GM20000 (cell line): ENCODE data around the gene HOXB5.

Experiments
- DNase-seq: peaks from one replicate; pipeline ENCODE4 v3.0.0; 2012; ENCODE audit warnings: low spot score
- CTCF ChIP-seq: IDR thresholded peaks from 2 replicates; pipeline ENCODE4 v1.5.1; 2012; ENCODE audit warnings: mild to moderate bottlenecking, control low read depth; ENCODE audit errors: extremely low read depth, missing control alignments

Gene HOXB5

DNA sequence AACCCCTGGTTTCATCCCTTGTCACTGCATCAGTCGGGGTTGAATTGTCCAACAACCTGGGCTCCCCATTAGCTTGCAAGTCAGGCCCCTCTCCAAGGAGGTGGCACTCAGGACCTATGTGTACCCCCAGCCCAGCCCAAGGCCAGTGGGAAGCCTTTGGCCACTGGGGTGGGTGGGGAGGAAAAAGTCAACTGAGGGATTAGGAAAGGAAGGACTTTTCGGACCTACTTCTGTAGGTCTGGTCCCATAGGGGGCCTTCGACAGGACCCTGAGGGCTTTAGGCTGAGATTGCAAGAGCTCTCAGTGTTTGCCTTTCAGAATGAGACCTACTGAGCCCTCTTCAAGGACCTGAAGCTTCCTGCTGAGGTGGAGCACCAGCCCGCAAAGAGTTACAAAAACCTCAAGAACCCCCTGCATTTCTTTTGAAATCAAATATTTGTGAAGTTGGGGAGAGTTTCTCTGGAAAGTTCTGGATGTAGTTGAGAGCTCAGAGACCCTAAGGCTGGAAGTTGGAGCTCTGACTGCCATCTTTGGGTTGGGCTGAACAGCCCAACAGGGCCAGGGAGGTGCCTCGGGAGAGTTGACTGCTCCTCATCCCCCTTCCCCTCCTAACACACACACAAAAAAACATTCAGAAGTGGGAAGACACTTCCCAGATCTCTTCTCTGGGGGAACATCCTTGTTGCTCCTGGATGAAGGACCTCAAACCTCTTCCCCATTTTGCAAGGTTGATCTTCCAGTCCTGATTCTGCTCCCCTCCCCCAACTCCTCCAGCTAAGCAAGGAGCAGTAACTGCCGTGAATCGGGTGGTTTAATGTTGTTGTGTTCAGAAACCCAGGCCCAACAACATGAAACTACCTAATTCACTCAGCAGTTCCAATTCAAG is 38.4 kb upstream of the HOXB5 start:
- DNase-seq: no peak
- no peak for TF ChIP-seq CTCF

GRCh38 chr17:48630925-48631692 is 37.5 kb upstream of the HOXB5 start:
- TF ChIP-seq CTCF: no peak
- no peak for DNase-seq

DNA sequence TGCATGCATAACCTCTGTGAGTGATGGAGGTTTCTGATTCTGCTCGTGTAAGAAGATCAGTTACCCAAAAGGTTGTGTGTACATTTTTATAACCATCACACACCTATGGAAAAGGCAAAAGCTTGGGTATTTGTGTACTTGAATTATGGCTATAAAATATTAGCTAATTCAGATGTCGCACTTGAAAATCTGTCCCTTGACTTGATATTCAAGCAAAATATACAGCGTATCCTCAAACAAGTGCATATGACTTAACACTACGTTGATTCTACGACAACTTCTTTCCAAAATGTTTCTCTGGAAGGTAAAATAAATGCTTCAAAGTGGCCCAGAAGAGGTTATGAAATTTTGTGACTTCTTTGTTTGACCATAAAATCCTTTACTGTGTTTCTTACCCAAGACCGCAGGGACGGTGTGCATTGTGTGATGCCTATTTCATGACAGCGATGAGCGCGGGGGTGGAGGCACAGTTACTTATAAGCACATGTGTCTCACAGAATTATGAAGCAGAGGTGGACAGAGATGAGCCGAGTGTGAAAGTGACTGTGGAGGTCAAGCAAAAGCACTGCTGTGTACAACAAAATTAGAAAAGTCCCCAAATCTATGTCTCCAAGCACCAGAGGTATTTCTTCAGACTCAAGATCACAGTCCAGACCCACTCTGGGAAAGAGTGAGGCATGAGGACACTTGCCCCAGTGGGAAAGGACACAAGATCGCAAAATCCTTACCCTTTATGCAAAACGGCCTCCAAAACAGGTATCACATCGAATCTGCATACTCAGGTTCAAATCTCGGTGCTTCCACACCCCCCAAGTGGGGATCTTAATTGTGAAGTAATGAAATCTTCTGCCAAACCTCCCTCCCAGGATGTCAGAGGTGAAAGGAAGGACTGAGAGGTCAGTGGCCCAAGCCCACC is 36.7 kb upstream of the HOXB5 start:
- DNase-seq: no peak
- no peak for TF ChIP-seq CTCF

DNA sequence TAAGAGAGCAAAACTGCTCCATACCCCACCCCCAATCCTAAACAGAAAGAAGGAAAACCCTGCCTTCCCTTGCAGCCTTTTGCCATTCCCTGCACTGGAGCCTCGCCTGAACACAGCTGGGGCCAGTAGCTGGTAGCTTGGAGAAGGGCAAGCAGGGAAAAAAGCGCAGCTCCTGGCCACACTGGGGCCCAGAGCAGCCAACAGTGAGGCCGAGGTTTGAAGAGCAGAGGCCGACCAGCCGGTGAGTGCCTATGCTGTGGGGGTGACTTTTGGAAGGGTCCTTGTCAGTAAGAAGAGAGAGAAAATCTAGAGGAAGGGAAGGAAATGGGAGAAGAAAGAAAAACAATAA is 35.8 kb upstream of the HOXB5 start:
- TF ChIP-seq CTCF: no peak
- DNase-seq: no peak

GRCh38 chr17:48628649-48629410 is 35.3 kb upstream of the HOXB5 start:
- no peak for DNase-seq
- TF ChIP-seq CTCF: no peak

DNA sequence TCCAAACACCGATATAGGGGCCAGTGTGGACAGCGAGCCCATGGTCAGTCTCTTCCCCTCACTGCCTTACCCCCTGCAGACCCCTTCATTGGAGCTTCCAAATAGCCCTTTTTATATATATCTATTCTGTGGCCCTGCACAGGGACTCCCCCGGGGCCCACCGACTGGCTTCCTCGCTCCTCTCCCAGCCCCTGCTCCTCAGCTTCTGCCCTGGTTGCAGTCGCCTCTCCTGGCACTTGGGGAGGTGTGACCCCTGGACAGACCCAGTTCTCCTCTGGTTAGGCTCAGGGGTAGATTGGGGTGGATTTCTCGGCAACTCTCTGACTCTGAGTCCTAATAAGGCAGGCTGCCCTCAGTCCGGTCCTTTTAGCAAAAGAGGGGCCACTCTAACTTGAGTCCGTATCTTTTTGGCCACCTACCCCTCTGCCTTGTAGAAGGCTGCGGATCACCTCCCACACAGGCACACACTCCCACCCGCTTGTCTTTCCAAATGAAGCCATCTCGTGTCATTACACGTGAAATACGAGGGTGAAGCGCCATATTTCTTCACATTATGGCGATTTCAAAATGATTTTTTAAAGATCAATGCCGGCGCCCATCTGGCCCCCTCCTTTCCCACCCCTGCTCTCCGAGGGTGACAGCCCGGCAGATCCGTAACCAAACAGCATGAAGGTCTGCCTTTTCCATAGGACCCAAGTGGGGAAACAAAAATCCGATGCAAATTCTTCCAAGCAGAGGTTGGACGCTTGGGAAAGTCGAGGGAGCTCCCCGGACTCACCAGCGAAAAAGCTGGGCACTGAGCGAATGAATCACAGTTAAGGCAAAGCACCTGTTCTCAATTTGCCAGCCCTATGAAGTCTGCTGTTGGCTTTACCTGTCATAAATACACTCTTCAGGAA is 34.3 kb upstream of the HOXB5 start:
- no peak for DNase-seq
- no peak for TF ChIP-seq CTCF
